Hematopoietic multipotent progenitor cell treated with erythropoietin and hydrocortisone succinate and interleukin-3 and kit ligand, for 17 days (in vitro differentiated cells): Measurements from ENCODE around the gene AMDHD2.
"Not testable (repeated sequence)": the region's sequence is repeated elsewhere in the genome, so short reads cannot be mapped to it uniquely, and the experiment has no call there.

Experiments
- DNase-seq: peaks from one replicate; pipeline ENCODE4 v3.0.0-alpha.2; 2015; ENCODE audit warnings: low spot score

Gene AMDHD2

GRCh38 chr16:2520097-2520783 lies at the start of gene AMDHD2:
AMDHD2 (plus strand) TSS chr16:2520371; CDS start chr16:2520459, 88 bp downstream.
- DNase-seq, result peak; percentile 94

GRCh38 chr16:2470603-2471015 lies 49.6 kb upstream of the AMDHD2 start:
- DNase-seq, result peak; percentile 3

- DNase-seq, result peak; percentile 39
Observed at GRCh38 chr16:2471016-2471652, 49.0 kb upstream of the AMDHD2 start, which contains the start of gene NTN3. NTN3 (plus strand) TSS chr16:2471297; CDS start chr16:2471702, 405 bp downstream.

GRCh38 chr16:2471653-2472487 lies 48.3 kb upstream of the AMDHD2 start:
- no peak for DNase-seq

GRCh38 chr16:2472488-2472864 lies 47.7 kb upstream of the AMDHD2 start:
- no peak for DNase-seq

- DNase-seq, result no peak
Observed at GRCh38 chr16:2472885-2473445, 47.2 kb upstream of the AMDHD2 start.

- no peak for DNase-seq
Observed at GRCh38 chr16:2473446-2473926, 46.7 kb upstream of the AMDHD2 start.

- DNase-seq, result peak; percentile 73
Observed at GRCh38 chr16:2473999-2474876, 45.9 kb upstream of the AMDHD2 start.

- DNase-seq, result peak; percentile 86
Observed at GRCh38 chr16:2474877-2475412, 45.2 kb upstream of the AMDHD2 start, which contains the start of gene TBC1D24. TBC1D24 (plus strand) TSS chr16:2475127; CDS start chr16:2496149, 21,022 bp downstream.

GRCh38 chr16:2475413-2476344 lies 44.5 kb upstream of the AMDHD2 start:
- peak; percentile 44 for DNase-seq

- no peak for DNase-seq
Observed at GRCh38 chr16:2476345-2476720, 43.8 kb upstream of the AMDHD2 start.

GRCh38 chr16:2476741-2477140 lies 43.4 kb upstream of the AMDHD2 start:
- DNase-seq, result no peak

GRCh38 chr16:2477327-2477726 lies 42.8 kb upstream of the AMDHD2 start:
- no peak for DNase-seq

GRCh38 chr16:2478279-2478678 lies 41.9 kb upstream of the AMDHD2 start:
- DNase-seq, result peak; percentile 65

- DNase-seq, result not testable (repeated sequence)
Observed at GRCh38 chr16:2479996-2480395, 40.2 kb upstream of the AMDHD2 start.

- DNase-seq, result no peak
Observed at GRCh38 chr16:2480948-2481347, 39.2 kb upstream of the AMDHD2 start.

GRCh38 chr16:2481676-2482075 lies 38.5 kb upstream of the AMDHD2 start:
- no peak for DNase-seq

GRCh38 chr16:2482249-2482648 lies 37.9 kb upstream of the AMDHD2 start:
- DNase-seq, result no peak

- no peak for DNase-seq
Observed at GRCh38 chr16:2482708-2483534, 37.2 kb upstream of the AMDHD2 start.
